HEK293 (cell line): ENCODE measurements around the gene KRT15.

Source experiments
- GLIS1 ChIP-seq: fragments of 450-650 bp; formaldehyde crosslinking; IDR thresholded peaks from 2 replicates; pipeline ENCODE4 v1.5.1; 2016; ENCODE audit warnings: missing biosample characterization, missing genetic modification characterization
- IKZF3 ChIP-seq: fragments of 450-650 bp; IDR thresholded peaks from 2 replicates; pipeline ENCODE4 v1.5.0; 2018; ENCODE audit warnings: missing biosample characterization, mild to moderate bottlenecking, missing genetic modification characterization, moderate library complexity
- KLF8 ChIP-seq: fragments of 450-650 bp; formaldehyde crosslinking; IDR thresholded peaks from 2 replicates; pipeline ENCODE4 v1.5.1; 2016; ENCODE audit warnings: missing biosample characterization, missing genetic modification characterization
- OSR2 ChIP-seq: fragments of 450-650 bp; formaldehyde crosslinking; IDR thresholded peaks from 2 replicates; pipeline ENCODE4 v1.5.1; 2016; ENCODE audit warnings: missing biosample characterization, missing genetic modification characterization
- RBAK ChIP-seq: fragments of 450-650 bp; formaldehyde crosslinking; IDR thresholded peaks from 2 replicates; pipeline ENCODE4 v1.5.1; 2016; ENCODE audit warnings: missing biosample characterization, missing genetic modification characterization
- SALL2 ChIP-seq: fragments of 450-650 bp; formaldehyde crosslinking; IDR thresholded peaks from 2 replicates; pipeline ENCODE4 v1.5.0; 2017; ENCODE audit warnings: missing biosample characterization, mild to moderate bottlenecking, missing genetic modification characterization, borderline replicate concordance
- WT1 ChIP-seq: fragments of 450-650 bp; formaldehyde crosslinking; IDR thresholded peaks from 2 replicates; pipeline ENCODE4 v1.5.1; 2016; ENCODE audit warnings: missing biosample characterization, missing genetic modification characterization
- ZBTB21 ChIP-seq: fragments of 450-650 bp; formaldehyde crosslinking; IDR thresholded peaks from 2 replicates; pipeline ENCODE4 v1.5.1; 2017; ENCODE audit warnings: missing biosample characterization, missing genetic modification characterization
- ZNF132 ChIP-seq: fragments of 450-650 bp; formaldehyde crosslinking; IDR thresholded peaks from 2 replicates; pipeline ENCODE4 v1.5.1; 2017; ENCODE audit warnings: missing biosample characterization, missing genetic modification characterization, borderline replicate concordance
- ZNF184 ChIP-seq: fragments of 450-650 bp; IDR thresholded peaks from 2 replicates; pipeline ENCODE4 v1.5.1; 2018; ENCODE audit warnings: missing biosample characterization, mild to moderate bottlenecking, missing genetic modification characterization
- ZNF19 ChIP-seq: fragments of 450-650 bp; formaldehyde crosslinking; IDR thresholded peaks from 2 replicates; pipeline ENCODE4; 2016; ENCODE audit warnings: missing biosample characterization, missing genetic modification characterization, low read depth
- ZNF23 ChIP-seq: fragments of 450-650 bp; formaldehyde crosslinking; IDR thresholded peaks from 2 replicates; pipeline ENCODE4 v1.5.1; 2016; ENCODE audit warnings: missing biosample characterization, missing genetic modification characterization, borderline replicate concordance
- ZNF239 ChIP-seq: fragments of 450-650 bp; formaldehyde crosslinking; IDR thresholded peaks from 2 replicates; pipeline ENCODE4 v1.5.1; 2016; ENCODE audit warnings: missing biosample characterization, missing genetic modification characterization
- ZNF266 ChIP-seq: fragments of 450-650 bp; formaldehyde crosslinking; IDR thresholded peaks from 2 replicates; pipeline ENCODE4 v1.5.1; 2016; ENCODE audit warnings: missing biosample characterization, missing genetic modification characterization, low read depth
- ZNF292 ChIP-seq: fragments of 450-650 bp; formaldehyde crosslinking; IDR thresholded peaks from 2 replicates; pipeline ENCODE4 v1.5.1; 2016; ENCODE audit warnings: low read depth, missing biosample characterization, missing genetic modification characterization, borderline replicate concordance
- ZNF37A ChIP-seq: fragments of 450-650 bp; IDR thresholded peaks from 2 replicates; pipeline ENCODE4 v1.5.1; 2018; ENCODE audit warnings: missing biosample characterization, missing genetic modification characterization
- ZNF48 ChIP-seq: fragments of 450-650 bp; formaldehyde crosslinking; IDR thresholded peaks from 2 replicates; pipeline ENCODE4 v1.5.1; 2016; ENCODE audit warnings: missing biosample characterization, missing genetic modification characterization
- ZNF555 ChIP-seq: fragments of 450-650 bp; formaldehyde crosslinking; conservative IDR thresholded peaks from 2 replicates; pipeline ENCODE4 v1.5.1; 2017; ENCODE audit warnings: missing biosample characterization, mild to moderate bottlenecking, missing genetic modification characterization, inconsistent platforms
- ZNF600 ChIP-seq: fragments of 450-650 bp; formaldehyde crosslinking; IDR thresholded peaks from 2 replicates; pipeline ENCODE4 v1.5.1; 2016; ENCODE audit warnings: missing biosample characterization, missing genetic modification characterization
- ZNF626 ChIP-seq: fragments of 450-650 bp; sonication (Bioruptor Pico); formaldehyde crosslinking; IDR thresholded peaks from 2 replicates; pipeline ENCODE4 v1.5.1; 2018; ENCODE audit warnings: missing biosample characterization, missing genetic modification characterization, inconsistent platforms
- ZNF76 ChIP-seq: fragments of 450-650 bp; formaldehyde crosslinking; IDR thresholded peaks from 2 replicates; pipeline ENCODE4; 2016; ENCODE audit warnings: low read depth, missing biosample characterization, missing genetic modification characterization, borderline replicate concordance
- ZNF768 ChIP-seq: fragments of 450-650 bp; formaldehyde crosslinking; IDR thresholded peaks from 2 replicates; pipeline ENCODE4 v1.5.1; 2018; ENCODE audit warnings: missing biosample characterization, mild to moderate bottlenecking, missing genetic modification characterization
- ZNF791 ChIP-seq: fragments of 450-650 bp; formaldehyde crosslinking; IDR thresholded peaks from 2 replicates; pipeline ENCODE4 v1.5.1; 2016; ENCODE audit warnings: missing biosample characterization, missing genetic modification characterization
- TF ChIP-seq, protein P1 (sequence below): fragments of 450-650 bp; formaldehyde crosslinking; IDR thresholded peaks from 2 replicates; pipeline ENCODE4 v1.5.1; 2017; ENCODE audit warnings: missing biosample characterization, missing genetic modification characterization
- TF ChIP-seq, protein P2 (sequence below): fragments of 450-650 bp; formaldehyde crosslinking; IDR thresholded peaks from 2 replicates; pipeline ENCODE4 v1.5.1; 2016; ENCODE audit warnings: missing biosample characterization, missing genetic modification characterization
- TF ChIP-seq, protein P3 (sequence below): fragments of 450-650 bp; formaldehyde crosslinking; IDR thresholded peaks from 2 replicates; pipeline ENCODE4 v1.5.1; 2017; ENCODE audit warnings: missing biosample characterization, mild to moderate bottlenecking, missing genetic modification characterization, moderate library complexity
- TF ChIP-seq, protein P4 (sequence below): fragments of 450-650 bp; formaldehyde crosslinking; IDR thresholded peaks from 2 replicates; pipeline ENCODE4 v1.5.1; 2016; ENCODE audit warnings: missing biosample characterization, missing genetic modification characterization
- TF ChIP-seq, protein P5 (sequence below): fragments of 450-650 bp; formaldehyde crosslinking; IDR thresholded peaks from 2 replicates; pipeline ENCODE4 v1.5.1; 2016; ENCODE audit warnings: missing biosample characterization, missing genetic modification characterization
- TF ChIP-seq, protein P6 (sequence below): fragments of 450-650 bp; formaldehyde crosslinking; IDR thresholded peaks from 2 replicates; pipeline ENCODE4 v1.5.1; 2016; ENCODE audit warnings: missing biosample characterization, missing genetic modification characterization

KRT15 gene

DNA sequence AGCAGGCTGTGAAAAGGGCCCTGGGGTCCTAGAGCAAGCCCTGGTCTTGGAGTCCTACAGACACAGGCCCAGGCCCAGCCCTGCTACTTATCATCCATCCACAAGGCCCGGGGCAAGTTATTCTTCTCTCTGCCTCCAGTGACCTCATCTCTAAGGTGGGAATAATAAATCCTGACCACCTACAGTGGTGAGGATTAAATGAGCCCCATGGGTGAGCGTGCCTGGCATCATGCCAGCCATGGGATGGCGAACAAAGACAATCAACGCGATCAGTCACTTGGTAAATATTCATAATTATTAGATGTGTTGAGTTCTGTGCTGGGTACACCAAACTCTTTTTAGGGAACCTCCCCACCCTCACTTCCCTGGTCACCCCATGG lies 5.5 kb downstream of the KRT15 start (continued):
- TF ChIP-seq, protein P1, sequence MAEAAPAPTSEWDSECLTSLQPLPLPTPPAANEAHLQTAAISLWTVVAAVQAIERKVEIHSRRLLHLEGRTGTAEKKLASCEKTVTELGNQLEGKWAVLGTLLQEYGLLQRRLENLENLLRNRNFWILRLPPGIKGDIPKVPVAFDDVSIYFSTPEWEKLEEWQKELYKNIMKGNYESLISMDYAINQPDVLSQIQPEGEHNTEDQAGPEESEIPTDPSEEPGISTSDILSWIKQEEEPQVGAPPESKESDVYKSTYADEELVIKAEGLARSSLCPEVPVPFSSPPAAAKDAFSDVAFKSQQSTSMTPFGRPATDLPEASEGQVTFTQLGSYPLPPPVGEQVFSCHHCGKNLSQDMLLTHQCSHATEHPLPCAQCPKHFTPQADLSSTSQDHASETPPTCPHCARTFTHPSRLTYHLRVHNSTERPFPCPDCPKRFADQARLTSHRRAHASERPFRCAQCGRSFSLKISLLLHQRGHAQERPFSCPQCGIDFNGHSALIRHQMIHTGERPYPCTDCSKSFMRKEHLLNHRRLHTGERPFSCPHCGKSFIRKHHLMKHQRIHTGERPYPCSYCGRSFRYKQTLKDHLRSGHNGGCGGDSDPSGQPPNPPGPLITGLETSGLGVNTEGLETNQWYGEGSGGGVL (tag by site-specific recombination) = no peak
- TF ChIP-seq, protein P2, sequence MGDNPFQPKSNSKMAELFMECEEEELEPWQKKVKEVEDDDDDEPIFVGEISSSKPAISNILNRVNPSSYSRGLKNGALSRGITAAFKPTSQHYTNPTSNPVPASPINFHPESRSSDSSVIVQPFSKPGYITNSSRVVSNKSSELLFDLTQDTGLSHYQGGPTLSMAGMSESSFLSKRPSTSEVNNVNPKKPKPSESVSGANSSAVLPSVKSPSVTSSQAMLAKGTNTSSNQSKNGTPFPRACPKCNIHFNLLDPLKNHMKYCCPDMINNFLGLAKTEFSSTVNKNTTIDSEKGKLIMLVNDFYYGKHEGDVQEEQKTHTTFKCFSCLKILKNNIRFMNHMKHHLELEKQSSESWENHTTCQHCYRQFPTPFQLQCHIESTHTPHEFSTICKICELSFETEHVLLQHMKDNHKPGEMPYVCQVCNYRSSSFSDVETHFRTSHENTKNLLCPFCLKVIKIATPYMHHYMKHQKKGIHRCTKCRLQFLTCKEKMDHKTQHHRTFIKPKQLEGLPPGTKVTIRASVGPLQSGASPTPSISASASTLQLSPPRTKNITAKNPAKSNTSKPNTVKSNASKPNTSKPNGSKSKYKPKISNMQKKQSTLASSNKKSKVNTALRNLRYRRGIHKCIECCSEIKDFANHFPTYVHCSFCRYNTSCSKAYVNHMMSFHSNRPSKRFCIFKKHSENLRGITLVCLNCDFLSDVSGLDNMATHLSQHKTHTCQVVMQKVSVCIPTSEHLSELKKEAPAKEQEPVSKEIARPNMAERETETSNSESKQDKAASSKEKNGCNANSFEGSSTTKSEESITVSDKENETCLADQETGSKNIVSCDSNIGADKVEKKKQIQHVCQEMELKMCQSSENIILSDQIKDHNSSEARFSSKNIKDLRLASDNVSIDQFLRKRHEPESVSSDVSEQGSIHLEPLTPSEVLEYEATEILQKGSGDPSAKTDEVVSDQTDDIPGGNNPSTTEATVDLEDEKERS (tag by site-specific recombination) = no peak
- TF ChIP-seq OSR2 (tag by site-specific recombination) (peak; percentile 70; the same call in 1 of the 2 replicates), GLIS1 (tag by site-specific recombination) (peak; percentile 96), ZNF768 (no peak), KLF8 (tag by site-specific recombination) (peak; percentile 59; the same call in 1 of the 2 replicates), ZNF239 (no peak), ZNF791 (tag by site-specific recombination) (no peak), ZNF37A (peak; percentile 74), ZNF132 (tag by site-specific recombination) (no peak), ZNF266 (tag by site-specific recombination) (no peak), ZNF23 (tag by site-specific recombination) (no peak), ZNF19 (tag by site-specific recombination) (no peak), ZNF48 (tag by site-specific recombination) (no peak), RBAK (tag by site-specific recombination) (no peak), ZNF76 (tag by site-specific recombination) (no peak), WT1 (no peak), ZNF184 (tag by site-specific recombination) (peak; percentile 78; the same call in 1 of the 2 replicates), SALL2 (tag by site-specific recombination) (no peak), ZNF555 (tag by site-specific recombination) (no peak), ZNF600 (tag by site-specific recombination) (peak; percentile 49; the same call in 1 of the 2 replicates), ZBTB21 (tag by site-specific recombination) (no peak), IKZF3 (tag by site-specific recombination) (peak; percentile 95), ZNF626 (tag by site-specific recombination) (no peak), ZNF292 (no peak)
- TF ChIP-seq, protein P3, sequence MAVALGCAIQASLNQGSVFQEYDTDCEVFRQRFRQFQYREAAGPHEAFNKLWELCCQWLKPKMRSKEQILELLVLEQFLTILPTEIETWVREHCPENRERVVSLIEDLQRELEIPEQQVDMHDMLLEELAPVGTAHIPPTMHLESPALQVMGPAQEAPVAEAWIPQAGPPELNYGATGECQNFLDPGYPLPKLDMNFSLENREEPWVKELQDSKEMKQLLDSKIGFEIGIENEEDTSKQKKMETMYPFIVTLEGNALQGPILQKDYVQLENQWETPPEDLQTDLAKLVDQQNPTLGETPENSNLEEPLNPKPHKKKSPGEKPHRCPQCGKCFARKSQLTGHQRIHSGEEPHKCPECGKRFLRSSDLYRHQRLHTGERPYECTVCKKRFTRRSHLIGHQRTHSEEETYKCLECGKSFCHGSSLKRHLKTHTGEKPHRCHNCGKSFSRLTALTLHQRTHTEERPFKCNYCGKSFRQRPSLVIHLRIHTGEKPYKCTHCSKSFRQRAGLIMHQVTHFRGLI = no peak
- TF ChIP-seq, protein P4, sequence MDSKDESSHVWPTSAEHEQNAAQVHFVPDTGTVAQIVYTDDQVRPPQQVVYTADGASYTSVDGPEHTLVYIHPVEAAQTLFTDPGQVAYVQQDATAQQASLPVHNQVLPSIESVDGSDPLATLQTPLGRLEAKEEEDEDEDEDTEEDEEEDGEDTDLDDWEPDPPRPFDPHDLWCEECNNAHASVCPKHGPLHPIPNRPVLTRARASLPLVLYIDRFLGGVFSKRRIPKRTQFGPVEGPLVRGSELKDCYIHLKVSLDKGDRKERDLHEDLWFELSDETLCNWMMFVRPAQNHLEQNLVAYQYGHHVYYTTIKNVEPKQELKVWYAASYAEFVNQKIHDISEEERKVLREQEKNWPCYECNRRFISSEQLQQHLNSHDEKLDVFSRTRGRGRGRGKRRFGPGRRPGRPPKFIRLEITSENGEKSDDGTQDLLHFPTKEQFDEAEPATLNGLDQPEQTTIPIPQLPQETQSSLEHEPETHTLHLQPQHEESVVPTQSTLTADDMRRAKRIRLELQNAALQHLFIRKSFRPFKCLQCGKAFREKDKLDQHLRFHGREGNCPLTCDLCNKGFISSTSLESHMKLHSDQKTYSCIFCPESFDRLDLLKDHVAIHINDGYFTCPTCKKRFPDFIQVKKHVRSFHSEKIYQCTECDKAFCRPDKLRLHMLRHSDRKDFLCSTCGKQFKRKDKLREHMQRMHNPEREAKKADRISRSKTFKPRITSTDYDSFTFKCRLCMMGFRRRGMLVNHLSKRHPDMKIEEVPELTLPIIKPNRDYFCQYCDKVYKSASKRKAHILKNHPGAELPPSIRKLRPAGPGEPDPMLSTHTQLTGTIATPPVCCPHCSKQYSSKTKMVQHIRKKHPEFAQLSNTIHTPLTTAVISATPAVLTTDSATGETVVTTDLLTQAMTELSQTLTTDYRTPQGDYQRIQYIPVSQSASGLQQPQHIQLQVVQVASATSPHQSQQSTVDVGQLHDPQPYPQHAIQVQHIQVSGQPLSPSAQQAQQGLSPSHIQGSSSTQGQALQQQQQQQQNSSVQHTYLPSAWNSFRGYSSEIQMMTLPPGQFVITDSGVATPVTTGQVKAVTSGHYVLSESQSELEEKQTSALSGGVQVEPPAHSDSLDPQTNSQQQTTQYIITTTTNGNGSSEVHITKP = 0 out of 2 replicates have a peak, but pooled peaks have one; percentile 54
- TF ChIP-seq, protein P5, sequence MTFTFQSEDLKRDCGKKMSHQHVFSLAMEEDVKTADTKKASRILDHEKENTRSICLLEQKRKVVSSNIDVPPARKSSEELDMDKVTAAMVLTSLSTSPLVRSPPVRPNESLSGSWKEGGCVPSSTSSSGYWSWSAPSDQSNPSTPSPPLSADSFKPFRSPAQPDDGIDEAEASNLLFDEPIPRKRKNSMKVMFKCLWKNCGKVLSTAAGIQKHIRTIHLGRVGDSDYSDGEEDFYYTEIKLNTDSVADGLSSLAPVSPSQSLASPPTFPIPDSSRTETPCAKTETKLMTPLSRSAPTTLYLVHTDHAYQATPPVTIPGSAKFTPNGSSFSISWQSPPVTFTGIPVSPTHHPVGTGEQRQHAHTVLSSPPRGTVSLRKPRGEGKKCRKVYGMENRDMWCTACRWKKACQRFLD = no peak
- TF ChIP-seq, protein P6, sequence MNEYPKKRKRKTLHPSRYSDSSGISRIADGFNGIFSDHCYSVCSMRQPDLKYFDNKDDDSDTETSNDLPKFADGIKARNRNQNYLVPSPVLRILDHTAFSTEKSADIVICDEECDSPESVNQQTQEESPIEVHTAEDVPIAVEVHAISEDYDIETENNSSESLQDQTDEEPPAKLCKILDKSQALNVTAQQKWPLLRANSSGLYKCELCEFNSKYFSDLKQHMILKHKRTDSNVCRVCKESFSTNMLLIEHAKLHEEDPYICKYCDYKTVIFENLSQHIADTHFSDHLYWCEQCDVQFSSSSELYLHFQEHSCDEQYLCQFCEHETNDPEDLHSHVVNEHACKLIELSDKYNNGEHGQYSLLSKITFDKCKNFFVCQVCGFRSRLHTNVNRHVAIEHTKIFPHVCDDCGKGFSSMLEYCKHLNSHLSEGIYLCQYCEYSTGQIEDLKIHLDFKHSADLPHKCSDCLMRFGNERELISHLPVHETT (tag by site-specific recombination) = peak; percentile 88
